ENCODE data around the gene PHC1. TPM values are rescaled to one million over a fixed set of nuclear protein-coding genes. Genes with fewer than 3 reads are reported as not detected.

Gene PHC1
- total RNA-seq: 21.6 and 37.6 TPM in 2 replicates

GRCh38 chr12:8914033-8914715 lies at the start of gene PHC1:
TSS of gene PHC1 (plus strand) at chr12:8914509. CDS start at chr12:8917678, 3,169 bp downstream.

GRCh38 chr12:8949342-8950220 lies 35.3 kb downstream of the PHC1 start, which contains the start of gene M6PR:
TSS of gene M6PR (minus strand) at chr12:8949645. CDS start at chr12:8946404, 3,241 bp downstream.

GRCh38 chr12:8989413-8989812 lies 75.1 kb downstream of the PHC1 start, which contains the start of gene KLRG1:
TSS of gene KLRG1 (plus strand) at chr12:8989546. CDS start at chr12:8989636, 90 bp downstream.

Other genes starting within 250 kb of the PHC1 start
- gene RIMKLB, start 216.5 kb upstream of the PHC1 start, total RNA-seq: 11.6 and 13.6 TPM in 2 replicates
- gene A2ML1, start 91.9 kb upstream of the PHC1 start, total RNA-seq: not detected in 2 replicates
- gene M6PR, start 35.1 kb downstream of the PHC1 start, total RNA-seq: 78.8 and 82.2 TPM in 2 replicates
- gene KLRG1, start 75.0 kb downstream of the PHC1 start, total RNA-seq: 1.4 and 3.0 TPM in 2 replicates
- 2.5 and 566 TPM in 2 replicates for gene A2M, start 201.4 kb downstream of the PHC1 start, total RNA-seq